CD14-positive monocyte (primary cell): ENCODE data around the gene NOCT. TPM values are rescaled to one million over a fixed set of nuclear protein-coding genes. Genes with fewer than 3 reads are reported as not detected.

Experiments
- DNase-seq, 3 donors: peaks; one replicate each; pipeline ENCODE4 v3.0.0-alpha.2; 2011 to 2022
- H2AFZ ChIP-seq: 2 replicates; pipeline ENCODE4 v1.6.0; 2012; ENCODE audit warnings: mild to moderate bottlenecking, low read depth, low read length, inconsistent platforms; ENCODE audit not compliant: insufficient read depth, poor library complexity, severe bottlenecking
- H3K27ac ChIP-seq, 2 donors: 1 replicate in 1 of 2; 2 replicates in 1 of 2; pipeline ENCODE4 v1.5.1; 2012 to 2013; ENCODE audit warnings: low read length in 2 of 2, control low read depth in 1 of 2, inconsistent platforms in 1 of 2, low read depth in 1 of 2, mild to moderate bottlenecking in 1 of 2
- H3K27me3 ChIP-seq, 2 donors: one replicate each; pipeline versions ENCODE4 v1.6.0 to v1.6.1; 2011 to 2013; ENCODE audit warnings: low read length in 2 of 2; ENCODE audit not compliant: control insufficient read depth in 2 of 2, insufficient read depth in 2 of 2
- H3K36me3 ChIP-seq, 2 donors: replicated peaks in 1 of 2; 1 replicate in 1 of 2; 2 replicates in 1 of 2; pipeline versions ENCODE4 v1.5.1 to v1.6.1; 2012 to 2013; ENCODE audit warnings: low read length in 2 of 2, control low read depth in 1 of 2, inconsistent platforms in 1 of 2, mild to moderate bottlenecking in 1 of 2; ENCODE audit not compliant: insufficient read depth in 2 of 2, control insufficient read depth in 1 of 2
- H3K4me1 ChIP-seq, 2 donors: 1 replicate in 1 of 2; 2 replicates in 1 of 2; pipeline versions ENCODE4 v1.5.1 to v1.6.1; 2012 to 2013; ENCODE audit warnings: low read length in 2 of 2, control low read depth in 1 of 2, inconsistent platforms in 1 of 2, mild to moderate bottlenecking in 1 of 2, moderate library complexity in 1 of 2; ENCODE audit not compliant: insufficient read depth in 2 of 2, control insufficient read depth in 1 of 2
- H3K4me2 ChIP-seq: replicated peaks from 2 replicates; pipeline ENCODE3; 2012; ENCODE audit warnings: low read length, moderate library complexity, mild to moderate bottlenecking; ENCODE audit not compliant: poor library complexity, severe bottlenecking; ENCODE audit errors: extremely low read depth
- H3K4me3 ChIP-seq, 3 experiments: fragments of 200-600 bp in 1 of 3; sonication (generic) in 1 of 3; replicated peaks in 1 of 3; 1 replicate in 2 of 3; 2 replicates in 1 of 3; pipeline ENCODE4 v1.5.1; 2011 to 2013; ENCODE audit warnings: low read length in 3 of 3, mild to moderate bottlenecking in 3 of 3, control low read depth in 2 of 3, low read depth in 2 of 3, inconsistent platforms in 1 of 3, moderate library complexity in 1 of 3
- H3K79me2 ChIP-seq: 2 replicates; pipeline ENCODE4 v1.6.0; 2012; ENCODE audit warnings: mild to moderate bottlenecking, control low read depth, inconsistent platforms, low read length, moderate library complexity; ENCODE audit not compliant: insufficient read depth
- H3K9ac ChIP-seq: 2 replicates; pipeline ENCODE4 v1.6.0; 2017; ENCODE audit warnings: low read length, mild to moderate bottlenecking; ENCODE audit not compliant: insufficient read depth, poor library complexity, severe bottlenecking
- H3K9me3 ChIP-seq, 2 donors: replicated peaks in 1 of 2; 1 replicate in 1 of 2; 2 replicates in 1 of 2; pipeline versions ENCODE4 v1.5.1 to v1.6.1; 2012 to 2013; ENCODE audit warnings: low read length in 2 of 2, control low read depth in 1 of 2; ENCODE audit not compliant: control insufficient read depth in 1 of 2, insufficient read depth in 1 of 2
- H4K20me1 ChIP-seq: 2 replicates; pipeline ENCODE4 v1.6.0; 2012; ENCODE audit warnings: mild to moderate bottlenecking, low read length, control low read depth, moderate library complexity; ENCODE audit not compliant: insufficient read depth
- H3K27ac Mint-ChIP-seq, 7 donors: one replicate each; pipeline ENCODE4 v1.8.0; 2020; ENCODE audit warnings: mild to moderate bottlenecking in 7 of 7, mixed read lengths in 7 of 7, moderate library complexity in 6 of 7, inconsistent platforms in 2 of 7
- H3K27me3 Mint-ChIP-seq, 3 donors: one replicate each; pipeline ENCODE4 v1.8.0; 2021 to 2022; ENCODE audit warnings: low read depth in 3 of 3, mild to moderate bottlenecking in 3 of 3, mixed read lengths in 3 of 3, moderate library complexity in 3 of 3, inconsistent platforms in 1 of 3
- H3K36me3 Mint-ChIP-seq, 2 donors: one replicate each; pipeline ENCODE4 v1.8.0; 2020; ENCODE audit warnings: mixed read lengths in 2 of 2, inconsistent platforms in 1 of 2, mild to moderate bottlenecking in 1 of 2
- H3K4me1 Mint-ChIP-seq: one replicate; pipeline ENCODE4 v1.8.0; 2020; ENCODE audit warnings: mild to moderate bottlenecking, mixed read lengths
- H3K4me3 Mint-ChIP-seq, 2 donors: one replicate each; pipeline ENCODE4 v1.8.0; 2020; ENCODE audit warnings: mild to moderate bottlenecking in 2 of 2, mixed read lengths in 2 of 2, moderate library complexity in 1 of 2
- H3K9me3 Mint-ChIP-seq, 7 donors: one replicate each; pipeline ENCODE4 v1.8.0; 2020 to 2022; ENCODE audit warnings: mixed read lengths in 7 of 7, mild to moderate bottlenecking in 6 of 7, moderate library complexity in 6 of 7, inconsistent platforms in 2 of 7
- CTCF ChIP-seq: fragments of 200-600 bp; IDR thresholded peaks from one replicate; pipeline ENCODE4 v1.8.0; 2022; ENCODE audit warnings: antibody characterized with exemption, mild to moderate bottlenecking
- WGBS: methylation state at CpG from one replicate; pipeline ENCODE4 v1.1.5; 2013; ENCODE audit warnings: missing lambda C conversion rate; ENCODE audit not compliant: insufficient coverage; 5-methylcytosine and 5-hydroxymethylcytosine counted together
- intact Hi-C, 2 donors: fragments of 100-400 bp; cut with micrococcal nuclease; formaldehyde crosslinking; loops; one replicate each; pipeline versions ENCODE4 v1.15.0 to v1.15.1; 2023
- polyA plus RNA-seq, 3 donors: library from polyadenylated mRNA; depleted of rRNA in 1 of 3; unstranded in 2 of 3; stranded (reverse) in 1 of 3; fragments of 300-500 nt in 2 of 3; fragments of >200 nt in 1 of 3; fragmentation: Illumina TruSeq in 2 of 3; gene quantifications; 1 replicate in 2 of 3; 2 replicates in 1 of 3; pipeline ENCODE4 v1.2.3, GENCODE V29; 2012 to 2021

NOCT gene
- polyA plus RNA-seq, 3 donors, result 0.54 to 31.5 (median 0.89) TPM

- no peak for TF ChIP-seq CTCF
- peaks cover 28% of the 10 kb centered on the region for H3K4me1 Mint-ChIP-seq
- Histone ChIP-seq H3K4me1 (peaks cover 17 to 26% of the 10 kb centered on the region in 2 donors), H3K27ac (peak overlapping the region; percentile 91 to 92), H3K9me3 (no peaks in the 10 kb centered on the region), H2AFZ (peak overlapping the region; percentile 83), H3K79me2 (peaks cover 78% of the 10 kb centered on the region), H3K9ac (peak overlapping the region; percentile 86), H3K36me3 (no peaks in the 10 kb centered on the region), H3K27me3 (no peaks in the 10 kb centered on the region), H4K20me1 (peaks cover 58% of the 10 kb centered on the region), H3K4me2 (peak overlapping the region; percentile 92), H3K4me3 (peak overlapping the region; percentile 69 to 98 (median 84))
- H3K9me3 Mint-ChIP-seq, result peaks cover 0 to 4% (median 0%) of the 10 kb centered on the region in 7 donors
- H3K27ac Mint-ChIP-seq, result peak overlapping the region; percentile 96 to 99 (median 99)
- H3K36me3 Mint-ChIP-seq, result peaks cover 3% of the 10 kb centered on the region in 2 donors
- DNase-seq, result peak; percentile 70 to 82 (median 81)
- H3K27me3 Mint-ChIP-seq, result peaks cover 0 to 2% (median 1%) of the 10 kb centered on the region in 3 donors
- under 1% methylated on average over 62 of the region's 68 CpGs for WGBS
- H3K4me3 Mint-ChIP-seq, result peak overlapping the region; percentile 98 to 99
- intact Hi-C loops, result loop anchor here (5.0 to 10.0 kb wide), 5 partner anchors 62 to 371 kb away; partner anchors contain the start of genes ELF2 (in 1 of the 2), NOCT (in 1 of the 2) and RAB33B (in 1 of the 2)
These were observed 68.6 kb downstream of the NOCT start for GRCh38 chr4:139083956-139084803.

GRCh38 chr4:139084804-139085093, 69.2 kb downstream of the NOCT start:
- peak overlapping the region; percentile 69 to 98 (median 84) for H3K4me3 ChIP-seq
- H3K27ac Mint-ChIP-seq, result peak overlapping the region; percentile 48 to 99 (median 90)
- no peak for DNase-seq
- H3K4me1 Mint-ChIP-seq, result peaks cover 26% of the 10 kb centered on the region
- intact Hi-C loops, result loop anchor here (5.0 to 10.0 kb wide), 5 partner anchors 62 to 370 kb away; partner anchors contain the start of genes ELF2 (in 1 of the 2), NOCT (in 1 of the 2) and RAB33B (in 1 of the 2)
- no peaks in the 10 kb centered on the region for H3K36me3 ChIP-seq
- H3K27me3 ChIP-seq, result no peaks in the 10 kb centered on the region
- peaks cover 3% of the 10 kb centered on the region in 2 donors for H3K36me3 Mint-ChIP-seq
- peaks cover 0 to 4% (median 0%) of the 10 kb centered on the region in 7 donors for H3K9me3 Mint-ChIP-seq
- TF ChIP-seq CTCF, result no peak
- H3K9ac ChIP-seq, result peak overlapping the region; percentile 86
- H3K4me2 ChIP-seq, result peak overlapping the region; percentile 92
- peaks cover 55% of the 10 kb centered on the region for H4K20me1 ChIP-seq
- no CpG with 5 or more reads among the region's 2 CpGs for WGBS
- H3K27ac ChIP-seq, result peak overlapping the region; percentile 91 to 92
- peaks cover 17 to 26% of the 10 kb centered on the region in 2 donors for H3K4me1 ChIP-seq
- H3K9me3 ChIP-seq, result no peaks in the 10 kb centered on the region
- H2AFZ ChIP-seq, result peak overlapping the region; percentile 83
- peaks cover 73% of the 10 kb centered on the region for H3K79me2 ChIP-seq
- H3K4me3 Mint-ChIP-seq, result peak overlapping the region; percentile 98 to 99
- H3K27me3 Mint-ChIP-seq, result peaks cover 0 to 2% (median 1%) of the 10 kb centered on the region in 3 donors
